ENCODE measurements around the gene CYTH4. TPM values are rescaled to one million over a fixed set of nuclear protein-coding genes. Genes with fewer than 3 reads are reported as not detected.

CYTH4 gene
- total RNA-seq, 4 donors from 2014 or later: 13.2 to 40.3 (median 22.1) TPM

DNA sequence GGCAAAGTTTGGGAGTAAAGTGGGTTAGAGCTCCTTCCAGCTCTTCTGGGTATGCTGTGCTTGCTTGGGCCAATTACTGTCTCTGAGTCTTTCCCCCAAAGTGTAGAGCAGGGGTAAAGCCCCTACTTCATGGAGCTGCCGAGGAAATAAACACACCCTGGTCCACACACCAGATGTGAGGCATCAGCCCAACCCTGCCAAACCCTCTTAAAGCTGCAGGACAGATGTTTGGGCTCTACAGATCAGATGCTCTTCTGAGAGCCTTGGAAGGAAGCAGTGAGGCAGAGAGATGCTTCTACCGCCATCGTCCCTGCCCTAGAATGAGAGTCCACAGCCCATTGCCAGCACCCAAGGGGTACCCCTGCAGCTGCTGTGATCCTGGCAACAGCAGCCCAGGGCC lies 80.3 kb downstream of the CYTH4 start:
- TF ChIP-seq CTCF (IDR thresholded peaks at IDR 0.05; ENCODE audit: low read depth): no peak

DNA sequence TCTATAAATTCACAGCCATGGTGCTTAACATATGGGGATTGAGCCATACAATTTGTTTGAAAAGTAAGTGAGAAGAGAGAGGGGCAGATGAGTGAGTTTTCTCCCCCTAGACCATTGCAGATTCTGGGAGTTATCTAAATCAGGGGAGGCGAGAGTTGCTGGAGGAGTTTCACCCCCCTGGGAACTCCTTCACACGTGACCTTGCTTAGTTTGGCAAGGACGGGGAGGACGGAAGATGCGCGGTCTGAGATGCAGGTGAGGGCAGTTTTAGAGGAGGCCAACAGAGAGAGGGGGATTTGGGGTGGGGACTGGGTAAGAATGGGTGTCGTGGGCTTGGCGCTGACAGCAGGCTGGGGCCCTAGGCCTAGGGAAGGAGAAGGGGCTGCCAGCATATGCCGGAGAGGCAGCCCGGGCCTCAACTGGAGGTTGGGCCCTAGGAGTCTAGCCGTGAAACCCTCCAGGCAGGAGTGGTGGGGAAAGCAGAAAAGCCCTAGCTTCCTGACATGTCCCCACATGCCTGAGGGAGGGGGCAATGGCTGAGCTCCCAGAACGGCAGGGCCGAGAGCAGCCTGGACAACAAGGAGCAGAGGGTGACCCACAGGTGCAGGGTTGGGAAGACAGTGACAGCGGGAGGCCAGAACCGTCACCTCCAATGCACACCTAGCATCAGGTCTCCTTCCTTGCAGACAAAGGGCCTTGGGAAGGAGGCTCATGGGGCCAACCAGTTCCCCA lies 81.1 kb downstream of the CYTH4 start:
- no peak for TF ChIP-seq CTCF (IDR thresholded peaks at IDR 0.05; ENCODE audit: low read depth)

Other genes with a start within 250 kb of the CYTH4 start
- 1 to 10 TPM; 2.9 to 8.9 (median 8.4) TPM for gene KCTD17, start 230.8 kb upstream of the CYTH4 start, total RNA-seq
- gene TMPRSS6, start 172.8 kb upstream of the CYTH4 start, total RNA-seq: not detected
- gene IL2RB, start 132.6 kb upstream of the CYTH4 start, total RNA-seq: 1 to 10 TPM in 1 of 4 donors, under 1 TPM in 3; 0.22 to 2.2 (median 0.62) TPM
- 1 to 10 TPM in 3 of 4 donors, under 1 TPM in 1; 0.33 to 3.2 (median 2.4) TPM for gene C1QTNF6, start 94.3 kb upstream of the CYTH4 start, total RNA-seq
- gene SSTR3, start 70.0 kb upstream of the CYTH4 start, total RNA-seq: not detected
- 10 to 100 TPM in 3 of 4 donors, 1 to 10 TPM in 1; 7.8 to 49.8 (median 14.5) TPM for gene RAC2, start 38.2 kb upstream of the CYTH4 start, total RNA-seq
- gene ELFN2, start 145.0 kb downstream of the CYTH4 start, total RNA-seq: not detected
- 10 to 100 TPM in 3 of 4 donors, 1 to 10 TPM in 1; 9.0 to 24.3 (median 17.3) TPM for gene MFNG, start 203.9 kb downstream of the CYTH4 start, total RNA-seq
- 10 to 100 TPM in 1 of 4 donors, 1 to 10 TPM in 3; 1.9 to 11.7 (median 3.6) TPM for gene CARD10, start 236.9 kb downstream of the CYTH4 start, total RNA-seq

Data from subcutaneous adipose tissue (tissue), 4 donors.